Osteocyte (in vitro differentiated cells): Measurements from ENCODE around the gene PACS2. TPM values are rescaled to one million over a fixed set of nuclear protein-coding genes. Genes with fewer than 3 reads are reported as not detected.

Experiments used
- DNase-seq: peaks from one replicate; pipeline ENCODE4 v3.0.0; 2021; ENCODE audit warnings: mixed read lengths; ENCODE audit not compliant: unreplicated experiment; ENCODE audit errors: extremely low spot score
- H3K27ac Mint-ChIP-seq: one replicate; pipeline ENCODE4 v1.8.0; 2021; ENCODE audit warnings: mild to moderate bottlenecking, mixed read lengths; ENCODE audit not compliant: unreplicated experiment
- H3K27me3 Mint-ChIP-seq: one replicate; pipeline ENCODE4 v1.8.0; 2021; ENCODE audit warnings: mixed read lengths; ENCODE audit not compliant: unreplicated experiment
- H3K36me3 Mint-ChIP-seq: one replicate; pipeline ENCODE4 v1.8.0; 2021; ENCODE audit warnings: mixed read lengths; ENCODE audit not compliant: unreplicated experiment
- H3K4me1 Mint-ChIP-seq: one replicate; pipeline ENCODE4 v1.8.0; 2021; ENCODE audit warnings: mixed read lengths; ENCODE audit not compliant: unreplicated experiment
- H3K4me3 Mint-ChIP-seq: one replicate; pipeline ENCODE4 v1.8.0; 2021; ENCODE audit warnings: mild to moderate bottlenecking, moderate library complexity, mixed read lengths; ENCODE audit not compliant: unreplicated experiment
- H3K9me3 Mint-ChIP-seq: one replicate; pipeline ENCODE4 v1.8.0; 2021; ENCODE audit warnings: mixed read lengths; ENCODE audit not compliant: unreplicated experiment
- CTCF ChIP-seq: fragments of 200-600 bp; sonication (generic); IDR thresholded peaks from 2 replicates; pipeline ENCODE4 v1.5.0; 2021; ENCODE audit warnings: antibody characterized with exemption, mild to moderate bottlenecking, moderate library complexity
- total RNA-seq: library from RNA; stranded (reverse); gene quantifications from 2 replicates; pipeline ENCODE4 v1.2.1, GENCODE V29; 2021

The PACS2 gene
- total RNA-seq, 1 donor from 2014 or later: 115 TPM

GRCh38 chr14:105346876-105347586 is 32.5 kb downstream of the PACS2 start:
- Mint-ChIP-seq H3K27me3 (no peaks in the 10 kb centered on the region), H3K9me3 (no peaks in the 10 kb centered on the region), H3K4me3 (no peak overlapping the region), H3K4me1 (peaks cover 12% of the 10 kb centered on the region), H3K36me3 (peaks cover 6% of the 10 kb centered on the region), H3K27ac (no peak overlapping the region)
- DNase-seq: no peak
- no peak for TF ChIP-seq CTCF

- H3K27ac Mint-ChIP-seq: no peak overlapping the region
- no peaks in the 10 kb centered on the region for H3K27me3 Mint-ChIP-seq
- DNase-seq: no peak
Measured at GRCh38 chr14:105347587-105347968, 33.0 kb downstream of the PACS2 start.

GRCh38 chr14:105348169-105348944 is 33.8 kb downstream of the PACS2 start:
- no peaks in the 10 kb centered on the region for H3K9me3 Mint-ChIP-seq
- H3K4me3 Mint-ChIP-seq: no peak overlapping the region
- peaks cover 8% of the 10 kb centered on the region for H3K4me1 Mint-ChIP-seq
- DNase-seq: peak; percentile 82
- no peak for TF ChIP-seq CTCF
- peaks cover 6% of the 10 kb centered on the region for H3K36me3 Mint-ChIP-seq
- H3K27ac Mint-ChIP-seq: no peak overlapping the region
- no peaks in the 10 kb centered on the region for H3K27me3 Mint-ChIP-seq

More at GRCh38 chr14:105347587-105347968, 33.0 kb downstream of the PACS2 start:
- Mint-ChIP-seq H3K4me1 (peaks cover 14% of the 10 kb centered on the region), H3K4me3 (no peak overlapping the region), H3K36me3 (peaks cover 6% of the 10 kb centered on the region), H3K9me3 (no peaks in the 10 kb centered on the region)
- no peak for TF ChIP-seq CTCF

GRCh38 chr14:105348945-105349699 is 34.6 kb downstream of the PACS2 start:
- peaks cover 6% of the 10 kb centered on the region for H3K36me3 Mint-ChIP-seq

More at GRCh38 chr14:105348945-105349699, 34.6 kb downstream of the PACS2 start:
- no peak overlapping the region for H3K4me3 Mint-ChIP-seq
- TF ChIP-seq CTCF: no peak
- no peak for DNase-seq
- H3K27ac Mint-ChIP-seq: no peak overlapping the region
- no peaks in the 10 kb centered on the region for H3K9me3 Mint-ChIP-seq
- peaks cover 7% of the 10 kb centered on the region for H3K4me1 Mint-ChIP-seq
- no peaks in the 10 kb centered on the region for H3K27me3 Mint-ChIP-seq
